HG03196 (cell line): ENCODE results near the gene FCHO1.

Experiments used
- ATAC-seq: cut with Tn5 transposase; IDR thresholded peaks from one replicate; pipeline ENCODE4 v1.9.1; 2021; ENCODE audit not compliant: unreplicated experiment

Gene FCHO1

DNA sequence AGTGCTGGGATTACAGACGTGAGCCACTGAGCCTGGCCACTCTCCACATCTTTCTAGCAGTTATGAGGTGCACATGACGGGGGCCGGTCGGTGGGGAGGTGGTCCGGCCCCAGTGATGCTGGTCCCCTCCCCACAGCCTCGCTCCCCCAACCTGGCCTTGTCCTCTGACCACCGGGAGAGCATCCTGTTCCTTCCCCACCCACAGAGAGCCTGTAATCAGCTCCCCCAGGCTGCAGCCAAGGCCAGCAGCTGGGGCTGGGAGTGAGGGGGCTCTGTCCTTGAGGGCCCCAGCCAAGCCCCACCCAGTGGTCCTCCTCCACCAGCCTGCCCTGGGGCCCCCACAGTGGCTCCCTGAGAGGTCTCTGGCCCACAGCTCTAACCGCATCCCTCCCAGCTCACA lies 73.1 kb downstream of the FCHO1 start:
- no peak for ATAC-seq

GRCh38 chr19:17826508-17827056 lies 75.3 kb downstream of the FCHO1 start:
- ATAC-seq = no peak

DNA sequence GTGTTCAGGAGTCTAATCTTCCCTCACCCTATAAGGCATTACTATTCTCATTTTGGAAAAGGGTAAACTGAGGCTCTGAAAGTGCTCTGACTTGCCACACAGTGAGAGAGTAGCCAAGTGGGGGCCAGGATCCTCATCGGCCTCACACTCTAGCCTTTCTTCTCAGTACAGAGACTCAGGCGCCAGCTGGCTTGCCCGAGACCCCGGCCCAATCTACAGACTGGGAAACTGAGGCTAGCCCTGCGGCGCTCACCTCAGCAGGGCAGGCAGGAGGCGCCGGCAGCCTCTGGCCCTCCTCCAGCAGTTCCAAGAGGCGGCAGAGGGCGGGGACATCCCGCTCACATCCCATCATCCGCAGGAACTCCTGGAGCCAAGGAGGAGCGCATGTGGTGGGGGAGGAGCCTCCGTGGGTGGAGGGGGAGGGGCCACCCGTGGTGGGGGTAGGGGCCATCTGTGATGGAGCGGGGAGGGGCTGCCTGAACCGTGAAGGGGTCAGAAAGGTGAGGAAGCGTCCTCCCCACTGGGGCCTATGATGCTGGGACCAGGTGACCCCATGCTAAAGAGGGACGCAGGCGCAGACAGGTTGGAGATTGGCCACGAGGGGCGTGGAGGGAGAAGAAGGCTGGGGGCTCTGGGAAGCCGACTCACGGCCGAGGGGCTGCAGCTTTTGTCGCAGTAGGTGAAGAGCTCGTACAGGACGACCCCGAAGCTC lies 78.7 kb downstream of the FCHO1 start:
- no peak for ATAC-seq

GRCh38 chr19:17830567-17831418 lies 79.5 kb downstream of the FCHO1 start:
- ATAC-seq = no peak

- no peak for ATAC-seq
Measured at GRCh38 chr19:17831419-17831888, 80.2 kb downstream of the FCHO1 start.

GRCh38 chr19:17832443-17833208 lies 81.3 kb downstream of the FCHO1 start:
- no peak for ATAC-seq

GRCh38 chr19:17834350-17835181 lies 83.3 kb downstream of the FCHO1 start:
- no peak for ATAC-seq

DNA sequence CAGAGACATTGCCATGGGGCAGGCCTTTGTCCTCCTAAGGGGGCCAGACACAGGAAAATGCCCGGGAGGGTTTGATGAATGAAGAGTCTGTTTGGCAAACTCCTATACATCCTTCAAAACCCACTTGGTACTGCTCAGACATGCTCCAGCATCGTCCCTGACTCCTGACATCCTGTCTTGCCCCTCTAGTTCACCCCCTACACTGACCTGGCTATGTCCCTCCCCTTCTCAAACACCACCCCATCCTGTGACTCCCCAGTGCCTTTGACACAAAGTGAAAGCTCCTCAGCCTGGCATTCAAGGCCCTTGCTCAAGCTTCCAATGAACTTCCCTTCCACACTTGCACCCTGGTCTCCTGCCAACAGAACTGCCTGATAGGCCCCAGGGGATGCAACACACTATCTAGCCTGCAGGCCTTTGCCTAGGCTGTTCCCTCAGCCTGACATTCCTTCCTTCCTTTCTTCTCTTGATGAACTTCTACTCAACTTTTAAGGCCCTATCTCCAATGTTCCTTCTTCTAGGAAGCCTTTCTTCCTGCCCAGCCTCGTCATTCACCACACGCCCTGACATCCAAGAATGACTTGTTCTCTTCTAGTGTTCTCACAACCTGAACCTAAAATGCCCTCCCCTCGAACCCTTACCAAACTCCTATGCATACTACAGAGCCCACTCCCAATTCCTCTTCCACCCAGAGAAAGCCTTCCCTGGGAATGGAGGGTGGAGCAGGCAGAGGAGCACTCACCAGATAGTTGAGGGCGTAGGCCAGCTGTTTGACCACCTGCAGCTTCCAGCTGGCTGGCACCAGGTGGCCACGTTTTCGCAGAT lies 84.1 kb downstream of the FCHO1 start:
- ATAC-seq = no peak

GRCh38 chr19:17836530-17836929 lies 85.3 kb downstream of the FCHO1 start:
- ATAC-seq = no peak

DNA sequence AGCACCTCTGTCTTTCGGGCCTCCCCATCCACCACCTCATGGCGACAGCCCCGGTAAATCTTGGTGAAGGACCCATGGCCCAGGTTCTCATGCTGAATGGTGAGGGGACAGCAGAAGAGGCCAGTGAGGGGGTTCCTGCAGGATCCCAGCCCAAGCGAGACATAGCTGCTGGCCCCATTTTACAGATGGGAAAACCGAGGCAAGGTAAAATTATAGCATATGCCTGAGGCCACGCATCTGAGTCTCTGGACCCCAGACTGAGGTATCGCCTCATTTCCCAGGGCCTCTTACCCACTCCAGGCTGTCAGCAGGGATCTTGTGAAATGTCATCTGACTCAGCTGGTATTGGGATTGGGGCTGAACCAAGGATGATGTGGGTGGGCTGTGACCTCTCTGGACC lies 86.7 kb downstream of the FCHO1 start:
- ATAC-seq = no peak
